Activated T-cell treated with anti-CD3 and anti-CD28 coated beads, Interleukin-2, amount 50 U/mL, for 4 hours (primary cell): ENCODE results near the gene AGBL3. TPM values are rescaled to one million over a fixed set of nuclear protein-coding genes. Genes with fewer than 3 reads are reported as not detected.

Experiments used
- ATAC-seq, 2 donors: fragments of 200-7000 bp; cut with Tn5 transposase; one replicate each; pipeline ENCODE4 v1.10.0; 2021
- DNase-seq: peaks from one replicate; pipeline ENCODE4 v3.0.0-alpha.2; 2020
- H3K27me3 Mint-ChIP-seq: one replicate; pipeline ENCODE4 v1.8.0; 2021; ENCODE audit warnings: low read depth, mixed read lengths
- H3K36me3 Mint-ChIP-seq: one replicate; pipeline ENCODE4 v1.8.0; 2022; ENCODE audit warnings: mixed read lengths; ENCODE audit not compliant: insufficient read depth
- H3K4me1 Mint-ChIP-seq: one replicate; pipeline ENCODE4 v1.8.0; 2021; ENCODE audit warnings: low read depth, mixed read lengths
- H3K4me3 Mint-ChIP-seq: one replicate; pipeline ENCODE4 v1.8.0; 2021; ENCODE audit warnings: mild to moderate bottlenecking, moderate library complexity, mixed read lengths
- H3K9me3 Mint-ChIP-seq: one replicate; pipeline ENCODE4 v1.8.0; 2021; ENCODE audit warnings: mixed read lengths
- total RNA-seq, 3 donors: library from RNA; stranded (reverse); gene quantifications; one replicate each; pipeline ENCODE4 v1.2.1, GENCODE V29; 2021

Gene AGBL3
- total RNA-seq, 3 donors from 2014 or later, result 1.2 to 2.7 (median 2.1) TPM

GRCh38 chr7:135158141-135158655 is 171.9 kb downstream of the AGBL3 start:
- H3K27me3 Mint-ChIP-seq, result no peaks in the 10 kb centered on the region
- H3K4me3 Mint-ChIP-seq, result no peak overlapping the region
- DNase-seq (no peak), ATAC-seq (no peak)
- H3K9me3 Mint-ChIP-seq, result peaks cover 39% of the 10 kb centered on the region
- peaks cover 66% of the 10 kb centered on the region for H3K4me1 Mint-ChIP-seq
- H3K36me3 Mint-ChIP-seq, result peaks cover 85% of the 10 kb centered on the region

- Mint-ChIP-seq H3K36me3 (peaks cover 80% of the 10 kb centered on the region), H3K9me3 (peaks cover 35% of the 10 kb centered on the region), H3K27me3 (no peaks in the 10 kb centered on the region), H3K4me1 (peaks cover 64% of the 10 kb centered on the region), H3K4me3 (no peak overlapping the region)
- no peak for ATAC-seq
- no peak for DNase-seq
These were observed 172.6 kb downstream of the AGBL3 start for GRCh38 chr7:135158874-135159273.

GRCh38 chr7:135159359-135160085 is 173.2 kb downstream of the AGBL3 start:
- H3K4me3 Mint-ChIP-seq, result peak overlapping the region; percentile 12
- H3K4me1 Mint-ChIP-seq, result peaks cover 60% of the 10 kb centered on the region
- peaks cover 28% of the 10 kb centered on the region for H3K9me3 Mint-ChIP-seq
- ATAC-seq, result peak; percentile 49 to 55
- peaks cover 79% of the 10 kb centered on the region for H3K36me3 Mint-ChIP-seq
- no peaks in the 10 kb centered on the region for H3K27me3 Mint-ChIP-seq
- DNase-seq, result no peak

GRCh38 chr7:135160098-135160857 is 174.0 kb downstream of the AGBL3 start:
- Mint-ChIP-seq H3K27me3 (no peaks in the 10 kb centered on the region), H3K4me3 (no peak overlapping the region), H3K4me1 (peaks cover 53% of the 10 kb centered on the region), H3K36me3 (peaks cover 76% of the 10 kb centered on the region), H3K9me3 (peaks cover 21% of the 10 kb centered on the region)
- ATAC-seq (peak in 1 of 2 donors; percentile 23), DNase-seq (no peak)

GRCh38 chr7:135160858-135161653 is 174.7 kb downstream of the AGBL3 start:
- H3K4me1 Mint-ChIP-seq, result peaks cover 53% of the 10 kb centered on the region
- H3K9me3 Mint-ChIP-seq, result peaks cover 15% of the 10 kb centered on the region
- H3K27me3 Mint-ChIP-seq, result no peaks in the 10 kb centered on the region
- H3K36me3 Mint-ChIP-seq, result peaks cover 72% of the 10 kb centered on the region
- DNase-seq (no peak), ATAC-seq (no peak)
- no peak overlapping the region for H3K4me3 Mint-ChIP-seq

- Mint-ChIP-seq H3K9me3 (peaks cover 11% of the 10 kb centered on the region), H3K27me3 (no peaks in the 10 kb centered on the region), H3K4me1 (peaks cover 53% of the 10 kb centered on the region), H3K4me3 (no peak overlapping the region), H3K36me3 (peaks cover 66% of the 10 kb centered on the region)
- DNase-seq, result no peak
- ATAC-seq, result no peak
These were observed 175.4 kb downstream of the AGBL3 start for GRCh38 chr7:135161669-135162068.

- Mint-ChIP-seq H3K9me3 (peaks cover 11% of the 10 kb centered on the region), H3K4me3 (no peak overlapping the region), H3K4me1 (peaks cover 51% of the 10 kb centered on the region), H3K36me3 (peaks cover 64% of the 10 kb centered on the region), H3K27me3 (no peaks in the 10 kb centered on the region)
- no peak for ATAC-seq
- DNase-seq, result no peak
These were observed 176.2 kb downstream of the AGBL3 start for GRCh38 chr7:135162382-135163001.

GRCh38 chr7:135164357-135165061 is 178.2 kb downstream of the AGBL3 start:
- Mint-ChIP-seq H3K4me3 (no peak overlapping the region), H3K9me3 (peaks cover 8% of the 10 kb centered on the region), H3K36me3 (peaks cover 54% of the 10 kb centered on the region), H3K27me3 (no peaks in the 10 kb centered on the region), H3K4me1 (peaks cover 55% of the 10 kb centered on the region)
- ATAC-seq (no peak), DNase-seq (no peak)

GRCh38 chr7:135165862-135166261 is 179.6 kb downstream of the AGBL3 start:
- H3K4me1 Mint-ChIP-seq, result peaks cover 48% of the 10 kb centered on the region
- DNase-seq, result no peak
- no peak for ATAC-seq

GRCh38 chr7:135166338-135166990 is 180.2 kb downstream of the AGBL3 start:
- no peaks in the 10 kb centered on the region for H3K27me3 Mint-ChIP-seq
- H3K4me1 Mint-ChIP-seq, result peaks cover 45% of the 10 kb centered on the region
- H3K36me3 Mint-ChIP-seq, result peaks cover 36% of the 10 kb centered on the region
- peaks cover 4% of the 10 kb centered on the region for H3K9me3 Mint-ChIP-seq
- DNase-seq, result no peak
- no peak for ATAC-seq
- no peak overlapping the region for H3K4me3 Mint-ChIP-seq

More at GRCh38 chr7:135165862-135166261, 179.6 kb downstream of the AGBL3 start:
- peaks cover 4% of the 10 kb centered on the region for H3K9me3 Mint-ChIP-seq
- H3K36me3 Mint-ChIP-seq, result peaks cover 42% of the 10 kb centered on the region
- no peak overlapping the region for H3K4me3 Mint-ChIP-seq
- H3K27me3 Mint-ChIP-seq, result no peaks in the 10 kb centered on the region

- DNase-seq, result no peak
- H3K4me3 Mint-ChIP-seq, result peak overlapping the region; percentile 26
- ATAC-seq, result no peak
- no peaks in the 10 kb centered on the region for H3K27me3 Mint-ChIP-seq
- H3K4me1 Mint-ChIP-seq, result peaks cover 51% of the 10 kb centered on the region
- H3K9me3 Mint-ChIP-seq, result peaks cover under 1% of the 10 kb centered on the region
- H3K36me3 Mint-ChIP-seq, result peaks cover 27% of the 10 kb centered on the region
These were observed 181.1 kb downstream of the AGBL3 start for GRCh38 chr7:135167365-135167917.

- no peaks in the 10 kb centered on the region for H3K27me3 Mint-ChIP-seq
- peak overlapping the region; percentile 26 for H3K4me3 Mint-ChIP-seq
- DNase-seq, result peak; percentile 42
- no peak for ATAC-seq
- H3K4me1 Mint-ChIP-seq, result peaks cover 49% of the 10 kb centered on the region
- no peaks in the 10 kb centered on the region for H3K9me3 Mint-ChIP-seq
- peaks cover 24% of the 10 kb centered on the region for H3K36me3 Mint-ChIP-seq
These were observed 181.7 kb downstream of the AGBL3 start for GRCh38 chr7:135168001-135168400.
